ENCODE results near the gene GRM8.

Gene GRM8

GRCh38 chr7:126411032-126411820 lies 841.5 kb downstream of the GRM8 start:
- no peak for DNase-seq

DNA sequence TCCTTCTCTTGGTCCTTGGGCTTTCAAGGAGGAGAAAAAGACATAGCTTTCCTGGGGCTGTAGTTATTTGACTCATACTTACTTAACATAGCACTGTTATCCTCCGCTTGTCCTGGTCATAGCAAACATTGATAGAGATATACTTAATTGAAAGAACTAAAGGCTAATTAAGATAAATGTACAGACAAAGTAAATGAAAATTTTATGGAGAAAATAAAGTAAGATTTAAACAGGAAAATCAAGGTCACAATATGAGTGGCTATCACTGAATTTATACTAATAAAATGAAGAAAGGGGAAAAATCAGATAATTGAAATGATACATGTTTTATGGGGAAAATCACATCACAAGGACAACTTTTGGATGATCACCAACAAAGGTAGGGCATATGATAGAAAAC lies 849.7 kb downstream of the GRM8 start:
- no peak for DNase-seq

- DNase-seq, result no peak
Observed at GRCh38 chr7:126401918-126402317, 850.8 kb downstream of the GRM8 start.

GRCh38 chr7:126398851-126399529 lies 853.8 kb downstream of the GRM8 start:
- no peak for DNase-seq

DNA sequence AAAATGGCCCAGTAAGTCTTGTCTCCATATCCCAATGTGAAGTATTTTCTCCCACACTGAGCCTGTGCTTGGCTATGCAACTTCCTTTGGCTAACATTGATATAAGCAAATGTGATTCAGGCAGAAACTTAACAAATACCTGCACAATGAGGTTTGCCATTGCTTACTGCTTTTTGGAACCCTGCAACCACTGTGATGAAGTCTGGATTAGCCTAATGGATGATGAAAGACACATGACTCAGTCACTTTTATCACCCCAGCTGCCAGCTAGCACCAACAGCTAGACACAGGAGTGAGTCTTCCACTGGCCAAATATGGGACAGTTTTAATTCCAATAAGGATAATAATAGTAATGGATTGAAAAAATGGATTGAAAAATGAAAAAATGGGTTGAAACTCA lies 854.5 kb downstream of the GRM8 start:
- DNase-seq, result no peak

- no peak for DNase-seq
Observed at GRCh38 chr7:126394406-126394805, 858.3 kb downstream of the GRM8 start.

All from NCI-H2227 treated with DMSO at 0.1 percent for 48 hours (cell line).